PC-9 (cell line): Measurements from ENCODE around the gene ARHGAP26. TPM values are rescaled to one million over a fixed set of nuclear protein-coding genes. Genes with fewer than 3 reads are reported as not detected.

Source experiments
- BruUV-seq: library from RNA; stranded (reverse); fragments of 400-500 nt; replicated peaks from 2 replicates; lab custom pipeline; 2021; lab: Mats Ljungman, UMichigan
- CTCF ChIA-PET: fragments of 300-600 bp; sonication (Branson Sonifier 250); formaldehyde crosslinking; loops from one replicate; lab custom pipeline; 2022; ENCODE audit warnings: antibody characterized with exemption; lab: Charles Lee
- POLR2A ChIA-PET: fragments of 300-600 bp; sonication (Branson Sonifier 250); formaldehyde crosslinking; loops from one replicate; lab custom pipeline; 2022; ENCODE audit warnings: antibody characterized with exemption; ENCODE audit not compliant: unreplicated experiment; lab: Charles Lee
- DNase-seq, 2 experiments: peaks; one replicate each; pipeline versions ENCODE4 v3.0.0 to v3.0.0-alpha.2; 2015 to 2022; ENCODE audit warnings: mixed read lengths in 1 of 2
- H2AFZ ChIP-seq: fragments of 200-600 bp; sonication (generic); 2 replicates; pipeline ENCODE4 v1.8.1; 2017; ENCODE audit warnings: antibody characterized with exemption
- H3F3A ChIP-seq: fragments of 200-600 bp; sonication (generic); 2 replicates; pipeline ENCODE4 v1.8.1; 2017; ENCODE audit warnings: antibody characterized with exemption, mild to moderate bottlenecking, low read depth; ENCODE audit not compliant: insufficient read depth
- H3K27ac ChIP-seq: fragments of 200-600 bp; sonication (generic); 2 replicates; pipeline ENCODE4 v1.6.1; 2016; ENCODE audit warnings: mixed run types
- H3K27me3 ChIP-seq: fragments of 200-600 bp; sonication (generic); 2 replicates; pipeline ENCODE4 v1.6.1; 2016; ENCODE audit warnings: low read depth, mixed run types; ENCODE audit not compliant: insufficient read depth
- H3K36me3 ChIP-seq: fragments of 200-600 bp; sonication (generic); 2 replicates; pipeline ENCODE4 v1.6.1; 2016; ENCODE audit warnings: low read depth, mixed run types
- H3K4me1 ChIP-seq: fragments of 200-600 bp; sonication (generic); replicated peaks from 2 replicates; pipeline ENCODE4 v1.6.1; 2016; ENCODE audit warnings: mixed run types; ENCODE audit not compliant: insufficient read depth
- H3K4me2 ChIP-seq: fragments of 200-600 bp; sonication (generic); 2 replicates; pipeline ENCODE4 v1.6.1; 2017; ENCODE audit warnings: mixed run types
- H3K4me3 ChIP-seq: fragments of 200-600 bp; sonication (generic); 2 replicates; pipeline ENCODE4 v1.6.1; 2016; ENCODE audit warnings: mixed run types
- H3K79me2 ChIP-seq: fragments of 200-600 bp; sonication (generic); 2 replicates; pipeline ENCODE4 v1.6.1; 2017; ENCODE audit warnings: low read depth, mixed run types
- H3K9me2 ChIP-seq: fragments of 200-600 bp; sonication (generic); 2 replicates; pipeline ENCODE4 v1.8.1; 2017; ENCODE audit warnings: mild to moderate bottlenecking; ENCODE audit not compliant: insufficient read depth
- H3K9me3 ChIP-seq: fragments of 200-600 bp; sonication (generic); 2 replicates; pipeline ENCODE4 v1.8.1; 2016; ENCODE audit warnings: low read depth; ENCODE audit not compliant: insufficient read depth
- H4K20me1 ChIP-seq: fragments of 200-600 bp; sonication (generic); 2 replicates; pipeline ENCODE4 v1.8.1; 2017; ENCODE audit not compliant: insufficient read depth
- CTCF ChIP-seq: fragments of 200-600 bp; sonication (generic); conservative IDR thresholded peaks from 2 replicates; pipeline ENCODE4 v1.6.1; 2017; ENCODE audit warnings: mixed run types, antibody characterized with exemption, mild to moderate bottlenecking, moderate library complexity
- EZH2 ChIP-seq: fragments of 200-600 bp; sonication (generic); IDR thresholded peaks from 2 replicates; pipeline ENCODE4 v1.8.0; 2017; ENCODE audit warnings: antibody characterized with exemption, low read depth
- intact Hi-C: fragments of 100-400 bp; cut with micrococcal nuclease; formaldehyde crosslinking; loops from one replicate; pipeline ENCODE4 v1.10.0; 2022; ENCODE audit not compliant: unreplicated experiment
- total RNA-seq: library from RNA; stranded (reverse); gene quantifications from 2 replicates; pipeline ENCODE4 v1.2.3, GENCODE V29; 2021

Gene ARHGAP26
- total RNA-seq, 1 experiment from 2014 or later, result 29.7 TPM

- BruUV-seq, result no TSS peak
- Histone ChIP-seq H2AFZ (no peak overlapping the region), H3K4me2 (no peak overlapping the region), H3K9me2 (no peaks in the 10 kb centered on the region), H3K27me3 (no peaks in the 10 kb centered on the region), H3K36me3 (no peaks in the 10 kb centered on the region), H3K79me2 (no peaks in the 10 kb centered on the region), H3K27ac (no peak overlapping the region), H3K9me3 (no peaks in the 10 kb centered on the region), H3F3A (peaks cover 36% of the 10 kb centered on the region), H3K4me3 (no peak overlapping the region), H3K4me1 (peaks cover 37% of the 10 kb centered on the region), H4K20me1 (no peaks in the 10 kb centered on the region)
- DNase-seq, result no peak
- ChIA-PET CTCF (interaction anchor here (0.7 kb wide), 1 partner anchor 10 kb away, joined by 5 read pairs; no protein-coding TSS in a partner anchor), POLR2A (no interaction called here)
- intact Hi-C loops, result loop anchor here (10.0 kb wide), 1 partner anchor 132 kb away; no protein-coding TSS in a partner anchor
- TF ChIP-seq EZH2, result no peak
- no peak for TF ChIP-seq CTCF
Observed at GRCh38 chr5:142876817-142877216, 106.6 kb downstream of the ARHGAP26 start.

- H3K9me3 ChIP-seq, result no peaks in the 10 kb centered on the region
- DNase-seq, result no peak
- H2AFZ ChIP-seq, result no peak overlapping the region
- H3F3A ChIP-seq, result peaks cover 25% of the 10 kb centered on the region
- H3K9me2 ChIP-seq, result no peaks in the 10 kb centered on the region
- ChIA-PET CTCF (no interaction called here), POLR2A (no interaction called here)
- H3K4me2 ChIP-seq, result no peak overlapping the region
- H3K27me3 ChIP-seq, result no peaks in the 10 kb centered on the region
- no TSS peak for BruUV-seq
- TF ChIP-seq CTCF, result no peak
- no peak for TF ChIP-seq EZH2
- intact Hi-C loops, result loop anchor here (10.0 kb wide), 1 partner anchor 133 kb away; no protein-coding TSS in a partner anchor
- no peaks in the 10 kb centered on the region for H4K20me1 ChIP-seq
- no peaks in the 10 kb centered on the region for H3K79me2 ChIP-seq
- H3K27ac ChIP-seq, result no peak overlapping the region
- no peak overlapping the region for H3K4me3 ChIP-seq
- H3K36me3 ChIP-seq, result no peaks in the 10 kb centered on the region
- peaks cover 24% of the 10 kb centered on the region for H3K4me1 ChIP-seq
Observed at GRCh38 chr5:142878111-142878510, 107.9 kb downstream of the ARHGAP26 start.

DNA sequence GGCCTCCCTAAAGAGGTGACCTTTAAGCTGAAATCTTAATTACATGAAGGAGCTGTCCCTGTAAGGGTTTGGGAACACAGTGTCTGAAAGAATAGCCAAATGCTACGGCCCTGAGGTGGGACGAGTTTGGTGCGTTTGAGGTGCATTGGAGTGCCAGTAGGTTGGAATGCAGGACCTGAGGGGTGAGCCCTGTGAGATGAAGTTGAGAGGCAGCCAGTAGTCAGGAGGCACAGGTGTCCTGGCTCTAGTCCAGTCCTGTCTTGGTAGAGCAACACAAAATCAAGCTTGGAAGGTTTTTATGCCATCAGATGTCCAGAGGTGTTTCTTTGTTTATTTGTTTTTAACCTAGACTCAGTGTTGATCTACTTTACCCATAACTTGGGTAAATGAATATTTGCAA lies 108.5 kb downstream of the ARHGAP26 start:
- H3K9me3 ChIP-seq, result no peaks in the 10 kb centered on the region
- ChIA-PET CTCF (interaction anchor here (1.9 kb wide), 1 partner anchor 165 kb away, joined by 5 read pairs; no protein-coding TSS in a partner anchor), POLR2A (no interaction called here)
- no peak overlapping the region for H3K4me2 ChIP-seq
- peaks cover 20% of the 10 kb centered on the region; the same call in 1 of the 2 replicates for H3F3A ChIP-seq
- peaks cover 19% of the 10 kb centered on the region for H3K4me1 ChIP-seq
- no peaks in the 10 kb centered on the region for H3K79me2 ChIP-seq
- H3K4me3 ChIP-seq, result no peak overlapping the region
- no peaks in the 10 kb centered on the region for H4K20me1 ChIP-seq
- no peaks in the 10 kb centered on the region for H3K27me3 ChIP-seq
- no peaks in the 10 kb centered on the region for H3K9me2 ChIP-seq
- intact Hi-C loops, result loop anchor here (10.0 kb wide), 1 partner anchor 134 kb away; no protein-coding TSS in a partner anchor
- DNase-seq, result no peak
- no TSS peak for BruUV-seq
- H3K36me3 ChIP-seq, result no peaks in the 10 kb centered on the region
- H3K27ac ChIP-seq, result no peak overlapping the region
- H2AFZ ChIP-seq, result no peak overlapping the region
- TF ChIP-seq EZH2 (no peak), CTCF (no peak)
